ENCODE measurements around the gene DAP3.
"Not testable (repeated sequence)": the region's sequence is repeated elsewhere in the genome, so short reads cannot be mapped to it uniquely, and the experiment has no call there.

The DAP3 gene

DNA sequence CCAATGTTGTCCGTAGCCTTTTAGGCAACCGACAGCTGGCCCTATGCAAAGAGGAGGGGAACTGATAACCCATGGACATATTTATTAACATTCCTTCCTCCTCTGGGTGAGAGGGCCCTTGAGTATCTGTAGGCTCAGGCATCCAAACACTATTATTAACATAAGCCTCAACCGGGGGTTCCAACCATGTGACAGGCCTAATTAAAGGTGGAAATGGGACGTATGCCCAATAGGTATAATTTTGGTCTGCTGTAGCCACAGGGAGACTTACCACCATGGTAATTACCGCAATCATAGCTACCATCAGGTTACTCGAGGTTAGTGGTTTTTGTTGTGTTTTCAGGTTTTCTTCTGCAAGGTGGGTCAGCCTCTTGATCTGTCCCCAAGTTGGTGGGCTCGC is 5.3 kb downstream of the DAP3 start:
- H3K27ac ChIP-seq = no peak overlapping the region
- TF ChIP-seq, protein P1, sequence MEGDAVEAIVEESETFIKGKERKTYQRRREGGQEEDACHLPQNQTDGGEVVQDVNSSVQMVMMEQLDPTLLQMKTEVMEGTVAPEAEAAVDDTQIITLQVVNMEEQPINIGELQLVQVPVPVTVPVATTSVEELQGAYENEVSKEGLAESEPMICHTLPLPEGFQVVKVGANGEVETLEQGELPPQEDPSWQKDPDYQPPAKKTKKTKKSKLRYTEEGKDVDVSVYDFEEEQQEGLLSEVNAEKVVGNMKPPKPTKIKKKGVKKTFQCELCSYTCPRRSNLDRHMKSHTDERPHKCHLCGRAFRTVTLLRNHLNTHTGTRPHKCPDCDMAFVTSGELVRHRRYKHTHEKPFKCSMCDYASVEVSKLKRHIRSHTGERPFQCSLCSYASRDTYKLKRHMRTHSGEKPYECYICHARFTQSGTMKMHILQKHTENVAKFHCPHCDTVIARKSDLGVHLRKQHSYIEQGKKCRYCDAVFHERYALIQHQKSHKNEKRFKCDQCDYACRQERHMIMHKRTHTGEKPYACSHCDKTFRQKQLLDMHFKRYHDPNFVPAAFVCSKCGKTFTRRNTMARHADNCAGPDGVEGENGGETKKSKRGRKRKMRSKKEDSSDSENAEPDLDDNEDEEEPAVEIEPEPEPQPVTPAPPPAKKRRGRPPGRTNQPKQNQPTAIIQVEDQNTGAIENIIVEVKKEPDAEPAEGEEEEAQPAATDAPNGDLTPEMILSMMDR (IDR thresholded peaks at IDR 0.05) = no peak

DNA sequence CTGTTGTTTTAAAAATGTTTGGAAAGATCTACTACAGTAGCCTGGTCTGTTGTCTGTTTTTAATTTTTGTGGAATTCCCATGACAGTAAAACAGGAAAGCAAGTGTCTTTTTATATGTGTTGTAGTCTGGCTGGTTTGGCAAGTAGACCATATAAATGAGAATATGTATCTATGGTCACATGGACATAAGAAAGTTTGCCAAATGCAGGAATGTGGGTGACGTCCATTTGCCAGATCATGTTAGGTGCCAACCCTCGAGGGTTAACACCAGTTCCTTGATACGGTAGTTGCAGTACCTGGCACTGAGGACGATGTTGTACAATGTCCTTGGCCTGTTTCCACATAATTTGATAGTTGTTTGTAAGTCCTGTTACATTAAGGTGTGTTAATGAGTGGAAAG is 6.2 kb downstream of the DAP3 start:
- H3K79me2 ChIP-seq = peaks cover 19% of the 10 kb centered on the region
- H3K9me3 ChIP-seq (ENCODE audit: control insufficient read depth, low read length) = no peaks in the 10 kb centered on the region
- H3K27ac ChIP-seq = no peak overlapping the region
- H2AFZ ChIP-seq = no peak overlapping the region
- no peak overlapping the region for H3K4me2 ChIP-seq (ENCODE audit: low read length)
- H3K36me3 ChIP-seq (ENCODE audit: control insufficient read depth, insufficient read depth, low read length) = no peaks in the 10 kb centered on the region
- H3K9ac ChIP-seq = no peak overlapping the region
- H3K27me3 ChIP-seq (ENCODE audit: control insufficient read depth, insufficient read depth, low read length) = no peaks in the 10 kb centered on the region
- TF ChIP-seq, protein P1 (IDR thresholded peaks at IDR 0.05) = no peak
- no peak overlapping the region for H3K4me3 ChIP-seq (ENCODE audit: low read depth, low read length)
- H3K4me1 ChIP-seq = peaks cover 2% of the 10 kb centered on the region

More for the DNA sequence above, 5.3 kb downstream of the DAP3 start:
- H3K4me3 ChIP-seq (ENCODE audit: low read depth, low read length) = no peak overlapping the region
- H3K79me2 ChIP-seq = peaks cover 20% of the 10 kb centered on the region
- H3K9ac ChIP-seq = no peak overlapping the region
- no peaks in the 10 kb centered on the region for H3K36me3 ChIP-seq (ENCODE audit: control insufficient read depth, insufficient read depth, low read length)
- no peaks in the 10 kb centered on the region for H3K9me3 ChIP-seq (ENCODE audit: control insufficient read depth, low read length)
- H2AFZ ChIP-seq = no peak overlapping the region
- H3K27me3 ChIP-seq (ENCODE audit: control insufficient read depth, insufficient read depth, low read length) = no peaks in the 10 kb centered on the region
- no peak overlapping the region for H3K4me2 ChIP-seq (ENCODE audit: low read length)
- peaks cover 8% of the 10 kb centered on the region for H3K4me1 ChIP-seq

DNA sequence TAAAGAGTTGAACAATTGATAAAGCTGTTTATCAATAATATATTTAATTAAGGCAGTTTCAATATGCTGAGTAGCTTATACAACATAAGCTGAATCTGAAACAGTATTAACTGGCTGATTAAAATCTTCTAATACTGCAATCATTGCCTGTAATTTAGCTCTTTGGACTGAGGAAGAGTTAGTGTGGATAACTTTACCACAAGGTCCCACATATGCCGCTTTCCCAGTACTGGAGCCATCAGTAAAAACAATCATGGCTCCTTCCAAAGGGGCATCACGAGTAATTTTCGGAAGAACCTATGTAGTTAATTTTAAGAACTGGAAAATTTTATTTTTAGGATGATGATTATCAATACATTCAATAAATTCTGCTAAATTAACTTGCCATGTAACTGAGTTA is 6.7 kb downstream of the DAP3 start:
- no peak overlapping the region for H3K9ac ChIP-seq
- TF ChIP-seq, protein P1 (IDR thresholded peaks at IDR 0.05) = no peak

DNA sequence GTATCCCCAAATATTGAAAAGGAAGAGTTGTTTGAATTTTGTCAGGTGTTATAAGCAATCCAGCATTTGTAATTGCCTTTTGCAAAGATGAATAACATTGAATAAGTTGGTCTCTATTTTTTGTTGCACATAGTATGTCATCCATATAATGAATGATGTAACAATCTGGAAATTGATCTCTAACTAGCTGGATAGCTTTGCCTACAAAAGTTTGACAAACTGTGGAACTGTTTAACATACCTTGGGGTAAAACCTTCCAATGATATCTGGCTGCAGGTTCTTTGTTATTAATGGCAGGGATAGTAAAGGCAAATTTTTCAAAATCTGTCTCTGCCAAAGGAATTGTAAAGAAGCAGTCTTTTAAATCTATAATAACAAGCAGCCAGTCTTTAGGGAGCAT is 7.6 kb downstream of the DAP3 start:
- Histone ChIP-seq H3K4me2 (ENCODE audit: low read length) (no peak overlapping the region), H3K27me3 (ENCODE audit: control insufficient read depth, insufficient read depth, low read length) (no peaks in the 10 kb centered on the region), H3K9ac (no peak overlapping the region), H3K36me3 (ENCODE audit: control insufficient read depth, insufficient read depth, low read length) (no peaks in the 10 kb centered on the region), H3K27ac (no peak overlapping the region), H3K9me3 (ENCODE audit: control insufficient read depth, low read length) (no peaks in the 10 kb centered on the region), H3K4me3 (ENCODE audit: low read depth, low read length) (no peak overlapping the region), H3K4me1 (peaks cover 2% of the 10 kb centered on the region), H3K79me2 (peaks cover 18% of the 10 kb centered on the region), H2AFZ (no peak overlapping the region)
- TF ChIP-seq, protein P1 (IDR thresholded peaks at IDR 0.05) = no peak

More for the DNA sequence above, 6.7 kb downstream of the DAP3 start:
- H3K27ac ChIP-seq = no peak overlapping the region
- H3K79me2 ChIP-seq = peaks cover 18% of the 10 kb centered on the region
- no peak overlapping the region for H2AFZ ChIP-seq
- peaks cover 2% of the 10 kb centered on the region for H3K4me1 ChIP-seq
- H3K4me3 ChIP-seq (ENCODE audit: low read depth, low read length) = no peak overlapping the region
- H3K36me3 ChIP-seq (ENCODE audit: control insufficient read depth, insufficient read depth, low read length) = no peaks in the 10 kb centered on the region
- no peak overlapping the region for H3K4me2 ChIP-seq (ENCODE audit: low read length)
- H3K27me3 ChIP-seq (ENCODE audit: control insufficient read depth, insufficient read depth, low read length) = no peaks in the 10 kb centered on the region
- H3K9me3 ChIP-seq (ENCODE audit: control insufficient read depth, low read length) = no peaks in the 10 kb centered on the region

- Histone ChIP-seq H2AFZ (no peak overlapping the region), H3K27ac (no peak overlapping the region), H3K4me3 (ENCODE audit: low read depth, low read length) (no peak overlapping the region), H3K27me3 (ENCODE audit: control insufficient read depth, insufficient read depth, low read length) (no peaks in the 10 kb centered on the region), H3K9ac (no peak overlapping the region), H3K79me2 (peaks cover 18% of the 10 kb centered on the region), H3K4me1 (peaks cover 2% of the 10 kb centered on the region), H3K9me3 (ENCODE audit: control insufficient read depth, low read length) (no peaks in the 10 kb centered on the region), H3K36me3 (ENCODE audit: control insufficient read depth, insufficient read depth, low read length) (no peaks in the 10 kb centered on the region), H3K4me2 (ENCODE audit: low read length) (no peak overlapping the region)
- TF ChIP-seq, protein P1 (IDR thresholded peaks at IDR 0.05) = no peak
Observed at GRCh38 chr1:155697046-155697445, 8.2 kb downstream of the DAP3 start.

DNA sequence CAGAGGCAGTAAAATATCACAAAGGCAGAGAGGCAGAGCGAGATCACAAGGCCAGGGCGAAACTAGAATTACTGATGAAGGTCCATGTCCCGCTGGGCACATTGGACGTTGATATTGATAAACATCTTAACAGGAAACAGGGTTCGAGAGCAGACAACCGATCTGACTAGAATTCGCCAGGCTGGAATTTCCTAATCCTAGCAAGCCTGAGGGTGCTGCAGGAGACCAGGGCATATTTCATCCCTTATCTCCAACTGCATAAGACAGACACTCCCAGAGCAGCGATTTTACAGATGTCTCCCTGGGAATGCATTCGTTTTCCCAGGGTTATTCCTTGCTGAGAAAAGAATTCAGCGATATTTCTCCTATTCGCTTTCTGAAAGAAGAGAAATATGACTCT is 8.7 kb downstream of the DAP3 start:
- H3K27me3 ChIP-seq (ENCODE audit: control insufficient read depth, insufficient read depth, low read length); H3K36me3 ChIP-seq (ENCODE audit: control insufficient read depth, insufficient read depth, low read length); H3K4me1 ChIP-seq; H3K27ac ChIP-seq; H3K9me3 ChIP-seq (ENCODE audit: control insufficient read depth, low read length); H3K4me2 ChIP-seq (ENCODE audit: low read length); H3K9ac ChIP-seq; H3K4me3 ChIP-seq (ENCODE audit: low read depth, low read length); H2AFZ ChIP-seq: not testable (repeated sequence)
- peaks cover 15% of the 10 kb centered on the region for H3K79me2 ChIP-seq

All from parathyroid adenoma (tissue), 2 donors.